HepG2 (cell line): ENCODE data around the gene GRIK4. TPM values are rescaled to one million over a fixed set of nuclear protein-coding genes. Genes with fewer than 3 reads are reported as not detected.

Source experiments
- ATAC-seq: fragments of 200-7000 bp; cut with Tn5 transposase; 3 replicates; pipeline ENCODE4 v1.9.1; 2020; ENCODE audit warnings: mild to moderate bottlenecking, moderate library complexity
- BruUV-seq: library from RNA; stranded (reverse); fragments of 400-500 nt; replicated peaks from 2 replicates; lab custom pipeline; 2021; lab: Mats Ljungman, UMichigan
- CTCF ChIA-PET: fragments of 300-600 bp; formaldehyde crosslinking; extraction: SDS; loops from one replicate; lab custom pipeline; 2021; ENCODE audit warnings: low total read pairs, inconsistent platforms, low intra/inter-chr PET ratio; lab: Yijun Ruan, JAX
- POLR2A ChIA-PET: fragments of 350-600 bp; sonication (Branson Sonifier 250); formaldehyde crosslinking; loops from one replicate; lab custom pipeline; 2020; ENCODE audit warnings: antibody characterized with exemption, inconsistent platforms; lab: Yijun Ruan, JAX
- DNase-seq: peaks from one replicate; pipeline ENCODE4 v3.0.0-alpha.2; 2015; ENCODE audit warnings: low spot score
- FAIRE-seq: peaks from 3 replicates; lab custom pipeline; 2011; peaks lifted over from hg19 to GRCh38; lab: Jason Lieb, UNC
- H2AFZ ChIP-seq: one replicate; pipeline ENCODE4 v1.6.1; 2011; ENCODE audit warnings: low read length, inconsistent platforms
- H3K27ac ChIP-seq: fragments of 300-600 bp; 3 replicates; pipeline ENCODE4 v1.8.0; 2011; ENCODE audit warnings: mixed run types, mild to moderate bottlenecking, mixed read lengths, low read length, inconsistent platforms; ENCODE audit not compliant: insufficient read depth; ENCODE audit errors: extremely low read length
- H3K27me3 ChIP-seq, 2 experiments: fragments of 200-600 bp in 1 of 2; 2 replicates in 1 of 2; 3 replicates in 1 of 2; pipeline versions ENCODE4 v1.6.0 to v1.8.0; 2011; ENCODE audit warnings: low read length in 2 of 2, mild to moderate bottlenecking in 2 of 2, moderate library complexity in 2 of 2, inconsistent platforms in 1 of 2; ENCODE audit not compliant: insufficient read depth in 2 of 2, control insufficient read depth in 1 of 2
- H3K36me3 ChIP-seq, 2 experiments: fragments of 200-600 bp in 1 of 2; replicated peaks in 1 of 2; 2 replicates in 1 of 2; 3 replicates in 1 of 2; pipeline versions ENCODE4 v1.5.1 to v1.8.0; 2011; ENCODE audit warnings: low read length in 2 of 2, inconsistent platforms in 1 of 2; ENCODE audit not compliant: insufficient read depth in 2 of 2, control insufficient read depth in 1 of 2
- H3K4me1 ChIP-seq: 2 replicates; pipeline ENCODE4 v1.5.1; 2012; ENCODE audit warnings: low read length, inconsistent platforms; ENCODE audit not compliant: insufficient read depth
- H3K4me2 ChIP-seq: 2 replicates; pipeline ENCODE4 v1.6.0; 2011; ENCODE audit warnings: low read depth, low read length, inconsistent platforms
- H3K4me3 ChIP-seq, 3 experiments: fragments of 200-600 bp in 1 of 3; sonication (generic), shearing (Covaris generic) in 1 of 3; replicated peaks in 1 of 3; 2 replicates each; pipeline ENCODE4 v1.5.1; 2011 to 2016; ENCODE audit warnings: low read length in 3 of 3, inconsistent platforms in 2 of 3, low read depth in 2 of 3, mild to moderate bottlenecking in 2 of 3, control low read depth in 1 of 3, mixed read lengths in 1 of 3; ENCODE audit not compliant: insufficient read depth in 1 of 3
- H3K79me2 ChIP-seq: one replicate; pipeline ENCODE4 v1.6.1; 2011; ENCODE audit warnings: low read length, inconsistent platforms; ENCODE audit not compliant: insufficient read depth
- H3K9ac ChIP-seq: 2 replicates; pipeline ENCODE4 v1.6.0; 2011; ENCODE audit warnings: mild to moderate bottlenecking, low read depth, low read length, inconsistent platforms; ENCODE audit not compliant: insufficient read depth
- H3K9me3 ChIP-seq: 2 replicates; pipeline ENCODE4 v1.5.1; 2012; ENCODE audit warnings: mild to moderate bottlenecking, low read length
- H4K20me1 ChIP-seq: 2 replicates; pipeline ENCODE4 v1.6.0; 2011; ENCODE audit warnings: inconsistent platforms, mild to moderate bottlenecking, low read length, moderate library complexity; ENCODE audit not compliant: insufficient read depth
- FOSL2 ChIP-seq: sonication (generic); formaldehyde crosslinking; IDR thresholded peaks from 2 replicates; pipeline ENCODE4 v1.4.0; 2020; ENCODE audit warnings: missing genetic modification reagents
- TOPORS ChIP-seq: sonication (generic); formaldehyde crosslinking; IDR thresholded peaks from 2 replicates; pipeline ENCODE4 v1.8.0; 2023; ENCODE audit warnings: mild to moderate bottlenecking, missing genetic modification reagents
- TRIM24 ChIP-seq: sonication (generic); formaldehyde crosslinking; IDR thresholded peaks from 2 replicates; pipeline ENCODE4 v1.8.0; 2022; ENCODE audit warnings: mild to moderate bottlenecking, missing genetic modification reagents
- ZIK1 ChIP-seq: sonication (generic); formaldehyde crosslinking; IDR thresholded peaks from 2 replicates; pipeline ENCODE4 v1.5.0; 2020; ENCODE audit warnings: mild to moderate bottlenecking, low read depth, missing genetic modification reagents, borderline replicate concordance
- ZNF280D ChIP-seq: sonication (generic); formaldehyde crosslinking; IDR thresholded peaks from 2 replicates; pipeline ENCODE4 v1.5.1; 2020; ENCODE audit warnings: mild to moderate bottlenecking, missing genetic modification reagents
- ZNF639 ChIP-seq: conservative IDR thresholded peaks from 2 replicates; pipeline ENCODE4 v1.6.1; 2018; ENCODE audit warnings: missing genetic modification reagents
- ZNF678 ChIP-seq: sonication (generic); formaldehyde crosslinking; IDR thresholded peaks from 2 replicates; pipeline ENCODE4 v1.4.0; 2020; ENCODE audit warnings: mild to moderate bottlenecking, missing genetic modification reagents
- WGBS: methylation state at CpG from one replicate; pipeline ENCODE4 v1.1.6; 2017; ENCODE audit warnings: low lambda C conversion rate; 5-methylcytosine and 5-hydroxymethylcytosine counted together
- in situ Hi-C: cut with HindIII; loops from 2 replicates; pipeline ENCODE4 v1.10.0; 2017; ENCODE audit warnings: low pct_unique_long_range_greater_than_20kb; ENCODE audit not compliant: extremely low pct_ligation_motif_present
- intact Hi-C: fragments of 100-400 bp; cut with micrococcal nuclease; formaldehyde crosslinking; loops from one replicate; pipeline ENCODE4 v1.10.0; 2022; ENCODE audit not compliant: unreplicated experiment
- polyA plus RNA-seq, 8 experiments: library from polyadenylated mRNA; depleted of rRNA in 3 of 8; stranded (reverse) in 7 of 8; unstranded in 1 of 8; fragments of >200 nt; fragmentation: Illumina TruSeq in 4 of 8; extraction: Trizol in 4 of 8; gene quantifications; 2 replicates each; pipeline versions ENCODE4 v1.2.1 to v1.2.3, GENCODE V29; 2011 to 2016; ENCODE audit warnings: low read depth in 4 of 8, missing spikeins in 1 of 8, mixed read lengths in 1 of 8; ENCODE audit not compliant: insufficient read depth in 1 of 8
- total RNA-seq, 5 experiments: library from RNA; depleted of rRNA; stranded (reverse); fragments of >200 nt; fragmentation: Illumina TruSeq; extraction: Trizol; gene quantifications; 2 replicates each; pipeline ENCODE4 v1.2.3, GENCODE V29; 2016; ENCODE audit warnings: low read depth in 1 of 5
- TF ChIP-seq, protein P1 (sequence below), 2 experiments: IDR thresholded peaks; 2 replicates each; pipeline ENCODE4 v1.6.1; 2011 to 2012; ENCODE audit warnings: low read length in 2 of 2, borderline replicate concordance in 1 of 2, low read depth in 1 of 2, mild to moderate bottlenecking in 1 of 2, moderate library complexity in 1 of 2

Gene GRIK4
- total and polyA plus RNA-seq, 2 of the 13 experiments (the other 11 are each of a cell fraction or from before 2014, with no cell fraction given): 0.04 to 0.07 TPM

- POLR2A ChIA-PET: no interaction called here
- H4K20me1 ChIP-seq: no peaks in the 10 kb centered on the region
- TF ChIP-seq, protein P1, sequence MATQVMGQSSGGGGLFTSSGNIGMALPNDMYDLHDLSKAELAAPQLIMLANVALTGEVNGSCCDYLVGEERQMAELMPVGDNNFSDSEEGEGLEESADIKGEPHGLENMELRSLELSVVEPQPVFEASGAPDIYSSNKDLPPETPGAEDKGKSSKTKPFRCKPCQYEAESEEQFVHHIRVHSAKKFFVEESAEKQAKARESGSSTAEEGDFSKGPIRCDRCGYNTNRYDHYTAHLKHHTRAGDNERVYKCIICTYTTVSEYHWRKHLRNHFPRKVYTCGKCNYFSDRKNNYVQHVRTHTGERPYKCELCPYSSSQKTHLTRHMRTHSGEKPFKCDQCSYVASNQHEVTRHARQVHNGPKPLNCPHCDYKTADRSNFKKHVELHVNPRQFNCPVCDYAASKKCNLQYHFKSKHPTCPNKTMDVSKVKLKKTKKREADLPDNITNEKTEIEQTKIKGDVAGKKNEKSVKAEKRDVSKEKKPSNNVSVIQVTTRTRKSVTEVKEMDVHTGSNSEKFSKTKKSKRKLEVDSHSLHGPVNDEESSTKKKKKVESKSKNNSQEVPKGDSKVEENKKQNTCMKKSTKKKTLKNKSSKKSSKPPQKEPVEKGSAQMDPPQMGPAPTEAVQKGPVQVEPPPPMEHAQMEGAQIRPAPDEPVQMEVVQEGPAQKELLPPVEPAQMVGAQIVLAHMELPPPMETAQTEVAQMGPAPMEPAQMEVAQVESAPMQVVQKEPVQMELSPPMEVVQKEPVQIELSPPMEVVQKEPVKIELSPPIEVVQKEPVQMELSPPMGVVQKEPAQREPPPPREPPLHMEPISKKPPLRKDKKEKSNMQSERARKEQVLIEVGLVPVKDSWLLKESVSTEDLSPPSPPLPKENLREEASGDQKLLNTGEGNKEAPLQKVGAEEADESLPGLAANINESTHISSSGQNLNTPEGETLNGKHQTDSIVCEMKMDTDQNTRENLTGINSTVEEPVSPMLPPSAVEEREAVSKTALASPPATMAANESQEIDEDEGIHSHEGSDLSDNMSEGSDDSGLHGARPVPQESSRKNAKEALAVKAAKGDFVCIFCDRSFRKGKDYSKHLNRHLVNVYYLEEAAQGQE (IDR thresholded peaks at IDR 0.05; ENCODE audit: borderline replicate concordance in 1 of 2, low read depth in 1 of 2, low read length in 2 of 2): peak in 1 of 2 experiments; percentile 81; a peak in 3 of 4 replicates
- TF ChIP-seq ZIK1 (CRISPR knock-in tag) (no peak), TRIM24 (CRISPR knock-in tag) (no peak), ZNF678 (CRISPR knock-in tag) (no peak), FOSL2 (no peak), TOPORS (no peak), ZNF280D (CRISPR knock-in tag) (no peak), ZNF639 (CRISPR knock-in tag) (no peak)
- TF ChIP-seq, all 625 proteins: peak for 1
- no TSS peak for BruUV-seq
- FAIRE-seq (no peak), ATAC-seq (no peak), DNase-seq (no peak)
- Histone ChIP-seq H3K79me2 (no peaks in the 10 kb centered on the region), H3K4me3 (no peak overlapping the region), H2AFZ (no peak overlapping the region), H3K9ac (no peak overlapping the region), H3K27me3 (no peaks in the 10 kb centered on the region; a peak in 1 of 5 replicates), H3K9me3 (no peaks in the 10 kb centered on the region), H3K4me1 (no peaks in the 10 kb centered on the region), H3K36me3 (no peaks in the 10 kb centered on the region), H3K27ac (no peak overlapping the region), H3K4me2 (no peak overlapping the region)
- intact Hi-C loops (no loop called here), in situ Hi-C loops (no loop called here)
- 22% methylated on average over 5 of the region's 5 CpGs for WGBS
- CTCF ChIA-PET: no interaction called here
Measured at GRCh38 chr11:120854988-120855387, 343.4 kb downstream of the GRIK4 start.
